ENCODE measurements around the gene SDC3.

Gene SDC3

DNA sequence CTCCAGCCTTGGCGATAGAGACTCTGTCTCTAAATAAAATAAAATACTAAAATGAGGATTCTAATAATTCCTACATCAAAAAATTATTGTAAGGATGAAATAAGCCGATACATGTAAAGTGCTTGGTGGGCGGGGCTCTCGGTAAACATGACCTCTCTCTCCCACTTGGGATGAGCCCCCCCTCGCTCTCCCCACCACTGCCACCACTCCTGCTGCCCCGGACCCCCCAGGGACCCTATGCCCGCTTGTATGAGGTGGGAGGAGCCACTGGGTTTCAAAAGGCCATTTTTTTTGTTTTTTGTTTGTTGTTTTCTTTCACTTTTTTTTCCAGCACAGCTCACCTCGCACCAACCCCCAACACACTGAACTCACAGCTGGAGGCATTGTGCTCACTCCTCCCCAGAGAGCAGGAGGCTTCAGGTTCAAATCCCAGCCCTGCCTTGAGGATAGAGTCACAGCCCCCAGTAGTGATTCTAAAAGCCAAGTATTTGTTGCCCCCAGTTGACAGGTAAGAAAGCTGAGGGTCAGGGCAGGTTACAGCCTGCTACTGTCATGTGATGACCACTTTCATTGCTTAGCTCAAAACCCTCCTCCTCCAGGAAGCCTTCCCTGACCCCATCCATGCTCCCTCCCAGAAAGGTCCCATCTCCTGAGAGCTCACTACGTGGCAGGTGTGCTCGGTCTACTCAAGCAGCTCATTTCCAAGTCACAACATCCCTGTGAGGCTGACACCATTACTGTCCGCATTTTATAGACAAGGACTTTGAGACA is 4.2 kb downstream of the SDC3 start:
- no peak for DNase-seq (ENCODE audit: low read depth)

DNA sequence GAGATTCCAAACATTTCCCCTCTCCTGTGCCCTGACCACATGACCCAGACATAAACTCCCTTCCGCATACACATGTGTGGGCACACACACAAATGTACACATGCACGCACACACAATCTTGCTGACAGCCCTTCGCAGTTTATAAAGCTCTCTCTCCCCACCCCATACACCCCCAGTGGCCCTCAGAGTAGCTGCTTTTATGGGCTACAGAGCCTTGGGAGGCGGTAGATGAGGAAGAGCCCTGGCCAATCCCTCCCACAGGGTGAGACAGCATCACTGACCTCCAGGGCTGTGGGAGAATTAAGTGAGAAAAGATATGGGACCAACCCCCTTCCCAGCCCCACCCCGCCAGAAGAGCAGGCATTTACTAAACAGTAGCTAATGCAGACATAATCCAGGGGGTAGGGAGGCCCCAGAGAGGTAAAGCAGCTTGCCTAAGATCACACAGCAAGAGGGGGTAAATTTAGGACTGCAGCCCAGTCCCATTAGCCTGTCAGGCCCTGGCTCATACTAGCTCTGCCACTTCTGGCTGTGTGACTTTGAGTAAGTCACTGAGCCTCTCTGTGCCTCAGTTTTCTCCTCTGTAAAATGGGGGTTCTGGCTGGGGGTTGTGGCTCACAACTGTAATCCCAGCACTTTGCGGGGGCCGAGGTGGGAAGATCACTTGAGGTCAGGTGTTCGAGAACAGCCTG is 5.1 kb downstream of the SDC3 start:
- peak; percentile 41 for DNase-seq (ENCODE audit: low read depth)

DNA sequence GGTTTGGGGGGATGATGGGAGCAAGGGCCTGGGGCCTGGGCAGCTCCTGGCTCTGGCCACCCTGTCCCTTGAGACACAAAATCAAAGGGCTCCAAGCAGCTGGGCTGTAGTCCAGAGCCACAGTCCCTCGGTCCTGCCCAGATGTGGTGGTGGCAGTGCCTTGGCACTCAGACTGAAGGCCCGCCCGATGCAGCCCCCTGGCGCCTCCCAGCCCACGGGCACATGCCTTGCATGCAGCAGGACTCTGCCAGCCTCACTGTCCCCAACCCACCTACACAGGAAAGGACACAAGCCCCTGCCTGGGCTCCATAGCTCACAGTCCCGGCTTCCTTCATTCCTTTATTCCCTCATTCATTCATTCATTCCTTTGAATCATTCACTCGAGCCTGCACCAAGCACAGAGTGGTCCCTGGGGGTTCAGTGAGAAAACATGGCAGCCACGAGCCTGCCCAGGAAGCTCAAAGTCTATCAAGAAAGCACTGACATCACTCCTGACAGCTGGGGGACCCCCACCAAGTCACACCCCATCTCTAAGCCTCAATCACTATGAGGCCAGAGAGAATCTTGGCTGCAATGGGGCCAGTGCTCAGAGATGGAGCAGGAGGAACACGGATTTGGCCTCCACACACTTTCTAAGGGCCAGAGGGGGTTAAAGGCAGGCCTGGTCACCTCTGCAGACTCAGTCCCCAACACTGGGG is 5.8 kb downstream of the SDC3 start:
- no peak for DNase-seq (ENCODE audit: low read depth)

DNA sequence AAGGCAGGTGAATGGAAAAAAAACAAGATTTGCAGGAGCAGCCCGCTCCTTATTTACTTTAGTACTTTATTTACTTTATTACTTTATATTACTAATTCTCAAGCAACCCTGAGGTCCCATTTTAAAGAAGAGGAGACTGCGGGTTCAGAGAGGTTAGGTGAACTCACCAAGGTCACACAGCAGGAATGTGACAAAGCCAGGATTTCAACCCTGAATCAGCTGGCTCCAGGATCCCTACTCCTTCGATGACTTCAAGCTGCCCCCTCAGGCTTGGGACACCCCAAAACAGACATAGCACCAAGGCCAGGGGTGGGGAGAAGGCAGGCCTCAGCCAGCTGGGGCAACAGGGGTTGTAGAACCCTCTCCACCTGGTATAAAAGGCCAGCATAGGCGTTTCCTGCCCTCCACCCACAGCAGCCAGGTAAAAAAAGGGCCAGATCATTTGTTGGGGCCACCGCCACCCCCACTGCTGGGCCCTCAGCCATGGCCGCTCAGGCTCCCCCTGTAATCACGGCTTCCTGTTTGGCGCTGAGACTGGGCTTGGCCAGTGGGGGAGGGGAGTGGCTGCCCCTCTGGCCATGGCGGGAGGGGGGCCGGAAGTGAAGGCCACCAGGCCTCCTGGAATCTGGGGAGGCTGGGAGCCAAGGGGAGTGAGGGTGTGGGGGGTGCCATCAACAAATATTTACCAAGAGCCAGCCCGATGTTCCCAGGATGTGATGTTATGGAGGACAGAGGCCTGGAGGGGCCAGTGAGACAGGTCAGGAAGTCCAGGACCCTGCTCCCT is 6.6 kb downstream of the SDC3 start:
- no peak for DNase-seq (ENCODE audit: low read depth)

DNA sequence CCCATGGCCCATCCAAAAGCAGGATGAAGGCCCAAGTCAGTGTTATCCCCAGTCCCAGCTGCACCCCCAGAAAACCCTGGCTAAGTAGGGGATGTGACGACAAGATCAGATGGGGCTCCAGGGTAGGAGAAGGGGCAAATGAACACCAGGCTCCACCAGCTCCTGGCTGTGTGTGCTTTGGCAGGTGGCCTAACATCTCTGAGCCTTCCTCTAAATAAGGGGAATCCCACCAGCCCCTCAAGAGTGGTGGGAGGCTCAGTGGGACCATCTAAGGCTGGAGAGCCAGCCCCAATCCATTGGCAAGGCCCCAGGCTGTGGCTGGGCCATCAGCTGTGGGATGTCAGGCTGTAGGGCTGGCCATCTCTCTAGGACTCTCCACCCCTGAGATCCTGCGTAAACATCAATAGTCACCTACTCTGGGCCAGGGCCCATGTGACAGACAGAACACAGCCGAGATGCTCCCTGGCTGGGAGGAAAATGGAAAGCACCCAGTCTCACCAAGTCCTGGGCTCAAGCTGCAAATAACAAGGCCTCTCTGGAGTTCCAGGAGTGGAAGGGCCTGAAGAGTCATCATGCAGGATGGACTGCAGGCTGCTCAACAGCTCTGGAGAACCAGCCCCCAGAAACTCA is 7.5 kb downstream of the SDC3 start:
- no peak for DNase-seq (ENCODE audit: low read depth)

DNA sequence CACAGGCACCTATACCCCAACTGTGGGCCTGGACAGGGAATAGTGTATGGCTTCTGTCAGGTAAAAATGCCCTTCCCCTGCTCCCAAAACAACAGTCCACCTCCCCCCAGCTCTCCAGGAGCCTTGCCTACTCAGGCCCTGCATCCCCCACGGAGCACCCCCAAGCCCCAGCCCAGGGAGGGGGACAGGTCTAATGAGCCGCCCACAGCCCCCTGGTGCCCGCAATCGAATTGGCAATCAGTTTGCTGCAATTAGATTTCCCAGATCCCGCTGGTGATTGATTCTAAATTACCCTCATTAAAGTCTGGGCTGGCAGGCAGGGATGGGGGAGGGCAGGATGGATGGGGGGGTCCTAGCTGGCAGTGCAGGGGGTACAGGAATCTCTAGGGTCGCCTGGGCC is 8.1 kb downstream of the SDC3 start:
- DNase-seq (ENCODE audit: low read depth): no peak

DNA sequence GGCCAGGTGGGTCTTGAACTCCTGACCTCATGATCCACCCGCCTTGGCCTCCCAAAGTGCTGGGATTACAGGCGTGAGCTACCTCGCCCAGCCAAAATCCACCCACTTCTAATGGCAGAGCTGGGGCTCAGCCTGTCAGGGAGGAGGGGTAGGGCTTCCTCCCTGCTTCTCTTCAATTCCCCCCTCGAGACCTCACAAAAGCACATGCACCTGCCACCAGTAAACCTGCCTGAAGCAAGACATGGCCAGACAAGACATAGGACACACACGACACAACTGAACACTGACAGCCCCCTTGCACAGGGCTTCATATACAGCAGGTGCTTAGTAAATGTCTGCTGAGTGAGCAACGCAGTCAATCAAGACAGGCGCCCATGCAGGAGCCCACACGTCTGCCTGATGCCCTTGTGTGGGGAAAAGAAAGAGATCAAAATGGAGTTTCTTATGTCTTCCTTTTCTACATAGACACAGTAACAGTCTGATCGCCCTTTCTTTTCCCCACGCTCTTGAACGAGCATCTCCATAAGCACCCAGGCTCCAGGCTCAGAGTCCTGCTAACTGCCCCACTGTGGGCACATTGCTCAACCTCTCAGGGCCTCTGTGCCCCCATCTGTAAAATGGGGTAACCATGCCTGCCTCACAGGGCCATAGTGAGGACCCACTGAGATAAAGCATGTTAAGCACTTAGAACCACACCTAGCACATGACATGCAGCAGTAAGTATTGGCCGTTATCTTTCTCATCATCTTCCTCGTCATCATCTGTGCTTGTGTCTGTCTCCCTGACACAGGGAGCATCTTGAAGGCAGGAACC is 8.8 kb downstream of the SDC3 start:
- DNase-seq (ENCODE audit: low read depth): no peak

DNA sequence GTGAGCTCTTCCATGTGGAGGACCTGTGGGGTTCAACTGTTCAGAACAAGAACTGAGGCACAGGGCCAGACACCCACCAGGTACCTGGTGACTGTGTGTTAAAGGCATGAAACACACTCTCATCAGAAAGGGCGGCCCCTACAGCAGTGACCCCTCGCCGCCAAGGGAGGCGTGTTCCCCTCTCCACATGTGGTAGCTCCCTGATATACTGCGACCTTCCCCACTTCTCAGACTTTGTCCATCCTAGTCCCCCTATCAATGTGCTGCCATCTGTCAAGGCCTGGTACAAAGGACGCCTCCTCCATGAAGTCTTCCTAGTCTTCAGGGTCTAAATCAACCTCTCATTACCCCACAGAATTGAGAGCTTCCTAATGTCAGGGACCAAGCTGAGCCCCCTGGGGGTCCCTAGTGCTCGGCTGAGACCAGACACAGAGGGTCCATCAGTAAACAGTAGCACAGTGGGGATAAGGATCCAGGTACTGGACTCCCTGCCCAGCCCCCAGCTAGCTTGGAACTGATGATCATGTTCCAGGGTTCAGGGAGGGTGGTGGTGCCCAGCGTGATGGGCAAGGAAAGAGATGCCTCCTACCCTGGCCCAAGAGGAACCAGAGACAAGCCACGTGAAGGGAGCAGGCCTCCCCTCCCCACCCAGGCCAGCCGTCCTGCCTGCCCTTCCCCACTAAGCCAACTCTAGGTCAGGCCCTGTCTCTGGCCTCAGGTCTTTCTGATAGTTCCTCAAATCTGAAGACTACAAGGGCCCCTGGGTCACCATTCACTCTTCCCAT is 10.3 kb downstream of the SDC3 start:
- DNase-seq (ENCODE audit: low read depth): no peak

DNA sequence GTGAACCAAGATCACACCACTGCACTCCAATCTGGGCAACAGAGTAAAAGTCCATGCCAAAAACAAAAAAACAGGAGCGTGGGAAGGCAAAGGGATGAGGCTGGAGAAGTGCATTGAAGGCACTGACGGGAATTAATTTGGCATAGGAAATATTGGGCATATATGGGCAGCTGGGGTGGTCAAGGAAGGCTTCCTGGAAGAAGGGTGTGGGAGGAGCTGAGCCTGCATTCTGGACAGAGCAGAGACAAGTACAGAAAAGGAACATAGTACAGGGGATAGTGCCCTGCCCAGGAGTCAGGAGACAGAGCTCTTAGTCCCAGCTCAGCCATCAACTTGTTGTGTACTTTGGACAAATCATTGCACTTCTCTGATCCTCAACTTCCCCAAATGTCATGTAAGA is 11.7 kb downstream of the SDC3 start:
- DNase-seq (ENCODE audit: low read depth): no peak

DNA sequence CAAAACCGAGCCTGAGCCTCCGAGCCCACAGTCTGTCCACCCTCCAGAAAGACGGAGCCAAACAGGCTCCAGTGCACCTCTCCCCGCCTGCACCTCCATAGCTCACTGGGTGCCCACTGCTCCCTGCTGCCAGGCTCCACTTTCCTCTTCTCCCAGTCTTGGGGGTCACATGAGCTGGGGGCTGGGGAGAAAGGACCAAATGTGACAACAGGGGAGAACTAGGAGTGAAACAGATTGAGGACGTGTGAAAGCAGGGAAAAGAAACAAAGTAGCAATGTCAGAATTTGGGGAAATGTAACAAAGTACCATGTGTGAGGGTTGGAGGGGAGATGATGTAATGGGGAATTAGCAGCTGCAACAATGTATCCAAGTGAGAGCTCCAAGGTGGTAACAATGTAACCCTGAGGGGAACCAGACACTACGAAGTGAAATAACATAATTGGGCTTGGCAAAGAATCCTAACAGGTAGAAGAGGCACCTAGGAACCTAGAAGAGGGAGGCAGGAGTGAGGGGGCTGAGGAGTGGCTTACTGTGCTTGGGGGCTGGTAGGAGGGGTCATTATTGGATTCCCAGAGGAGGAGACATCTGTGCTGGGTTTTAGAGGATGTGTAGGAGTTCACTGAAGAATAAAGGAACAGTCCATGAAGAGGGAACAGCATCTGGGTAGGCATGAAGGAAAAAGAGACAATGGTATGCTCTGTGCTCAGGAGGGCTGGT is 12.5 kb downstream of the SDC3 start:
- no peak for DNase-seq (ENCODE audit: low read depth)

DNA sequence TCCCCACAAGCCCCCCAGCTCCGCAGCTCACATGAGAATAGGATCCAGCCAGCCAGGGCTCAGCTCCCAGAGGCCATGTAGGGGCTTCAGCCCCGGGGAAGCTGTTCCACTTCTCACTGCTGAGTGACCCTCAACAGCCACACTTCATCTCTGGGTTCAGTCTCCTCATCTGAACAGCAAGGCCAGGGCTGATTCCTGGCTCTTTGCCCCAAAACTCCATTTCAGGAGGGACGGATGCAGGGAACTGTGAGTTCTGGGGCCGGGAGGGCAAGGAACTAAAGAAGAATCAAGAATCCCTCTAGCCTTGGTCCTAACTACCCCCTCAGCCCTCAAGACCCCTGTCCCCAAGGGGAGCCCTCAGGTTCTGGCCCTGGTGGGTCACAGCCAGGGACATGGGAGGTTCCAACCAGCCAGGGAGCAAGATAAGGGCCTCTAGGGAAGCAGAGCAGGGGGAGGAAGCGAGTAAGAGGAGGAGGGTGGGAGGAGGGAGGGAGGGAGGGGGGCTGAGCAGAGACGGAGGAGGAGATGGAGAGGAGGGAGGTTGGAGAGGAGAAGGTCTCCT is 13.1 kb downstream of the SDC3 start:
- DNase-seq (ENCODE audit: low read depth): no peak

DNA sequence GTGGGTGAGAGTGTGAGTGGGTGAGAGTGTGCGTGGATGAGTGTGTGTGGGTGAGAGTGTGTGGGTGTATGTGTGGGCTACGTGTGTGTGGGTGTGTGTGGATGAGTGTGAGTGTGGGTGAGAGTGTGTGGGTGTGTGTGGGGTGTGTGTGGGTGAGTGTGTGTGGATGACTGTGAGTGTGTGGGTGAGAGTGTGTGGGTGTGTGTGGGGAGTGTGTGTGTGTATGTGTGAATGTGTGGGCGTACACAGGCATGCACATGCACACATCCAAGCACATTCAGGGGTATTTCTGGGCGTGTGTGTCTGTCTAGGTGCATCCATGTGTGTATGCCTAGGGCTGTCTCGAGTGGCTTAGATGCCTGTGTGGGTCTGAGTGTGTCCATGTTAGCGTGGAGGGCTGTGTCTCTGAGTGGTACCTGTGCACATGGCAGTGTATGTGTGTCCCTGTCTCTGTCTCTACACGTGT is 14.0 kb downstream of the SDC3 start:
- no peak for DNase-seq (ENCODE audit: low read depth)

DNA sequence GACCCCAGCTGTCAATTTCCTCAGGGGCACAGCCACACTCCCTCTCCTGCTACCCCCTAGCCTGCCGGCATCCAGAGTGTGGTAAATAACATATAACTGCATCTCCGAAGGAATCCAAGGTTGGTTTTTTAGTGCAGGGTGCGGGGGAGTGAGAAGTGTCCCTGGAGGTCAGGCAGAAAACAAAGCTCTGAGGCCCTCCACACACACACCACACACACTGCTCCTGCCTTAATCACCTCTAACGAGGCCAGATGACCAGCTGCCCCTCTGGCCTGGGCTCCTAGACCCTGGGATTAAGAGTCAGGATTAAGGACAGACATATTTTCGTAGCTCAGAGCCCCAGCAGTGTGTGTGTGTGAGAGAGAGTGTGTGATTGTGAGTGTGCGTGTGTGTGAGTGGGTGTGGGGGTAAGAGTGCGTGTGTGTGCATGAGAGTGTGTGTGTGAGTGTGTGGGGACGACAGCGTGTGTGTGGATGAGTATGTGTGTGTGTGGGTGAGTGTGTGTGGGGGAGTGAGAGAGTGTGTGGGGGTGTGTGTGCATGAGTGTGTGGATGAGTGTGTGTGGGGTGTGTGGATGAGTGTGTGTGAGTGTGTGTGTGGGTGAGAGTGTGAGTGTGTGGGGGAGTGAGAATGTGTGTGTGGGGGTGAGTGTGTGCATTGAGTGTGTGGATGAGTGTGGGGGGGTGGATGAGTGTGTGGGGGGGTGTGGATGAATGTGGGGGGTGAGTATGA is 14.6 kb downstream of the SDC3 start:
- DNase-seq (ENCODE audit: low read depth): peak; percentile 24

DNA sequence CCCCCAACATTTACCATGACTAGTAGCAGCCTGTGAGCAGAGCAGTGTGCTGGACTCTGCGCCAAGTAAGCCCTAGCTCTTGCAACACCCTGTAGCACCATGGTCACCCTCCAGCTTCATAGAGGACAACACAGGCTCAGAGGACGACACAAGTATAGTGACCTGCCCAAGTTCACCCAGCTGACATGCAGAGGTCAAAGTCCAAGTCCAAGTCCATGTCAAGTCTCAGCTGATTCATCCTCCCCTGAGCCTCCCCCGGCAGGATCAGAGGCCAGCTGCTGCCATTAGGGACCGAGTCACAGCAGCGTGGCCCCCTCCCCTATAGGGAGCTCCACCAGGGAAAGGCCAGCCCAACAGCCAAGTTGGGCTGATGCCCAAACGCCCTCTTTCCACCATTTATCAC is 15.9 kb downstream of the SDC3 start:
- no peak for DNase-seq (ENCODE audit: low read depth)

DNA sequence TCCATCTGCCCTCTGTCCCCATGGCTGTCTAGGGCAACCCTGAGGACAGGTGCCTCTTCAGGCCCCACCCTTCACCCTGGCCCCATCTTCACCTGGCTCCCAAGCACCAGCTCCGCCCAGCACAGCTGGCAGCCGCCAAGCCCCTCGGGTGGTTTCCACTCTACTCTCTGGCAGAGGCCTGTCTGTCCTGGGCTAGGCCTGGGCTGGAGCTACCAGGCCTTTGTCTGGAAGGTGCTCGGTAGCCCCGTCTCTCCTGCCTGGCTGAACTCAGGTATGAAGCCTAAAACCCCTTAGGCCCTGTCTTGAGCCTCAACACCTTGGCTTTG is 17.4 kb downstream of the SDC3 start:
- no peak for DNase-seq (ENCODE audit: low read depth)

DNA sequence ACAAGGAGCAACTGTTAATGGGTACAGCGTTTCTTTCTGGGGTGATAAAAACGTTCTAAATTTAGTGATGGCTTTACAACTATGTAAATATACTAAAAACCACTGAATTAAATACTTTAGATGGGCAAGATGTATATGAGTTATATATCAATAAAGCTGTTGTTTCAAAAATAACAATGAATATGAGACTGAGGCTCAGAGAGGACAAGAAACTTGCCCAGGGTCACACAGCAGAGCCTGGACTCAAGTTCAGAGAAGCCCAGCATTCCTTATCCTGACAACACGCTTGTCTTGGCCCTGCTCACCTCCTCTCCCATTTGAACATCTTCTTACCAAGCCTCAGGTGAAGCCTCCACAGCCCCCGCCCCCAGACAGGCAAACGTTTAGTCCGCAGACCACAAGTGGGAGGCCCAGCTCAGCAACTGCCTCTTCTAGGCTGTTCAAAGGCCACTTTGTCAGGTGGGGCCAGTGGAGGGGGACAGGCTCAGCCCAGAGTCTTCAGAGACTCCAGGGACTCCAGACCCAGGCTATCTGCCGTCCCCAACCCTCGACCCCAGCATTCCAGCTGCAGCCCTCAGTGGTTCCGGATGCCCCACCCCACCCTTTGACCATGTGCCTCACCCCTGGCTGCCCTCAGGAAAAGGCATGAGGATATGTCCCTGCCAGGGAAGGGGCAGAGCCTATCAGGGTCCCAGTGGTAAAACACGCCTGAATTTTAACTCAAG is 17.9 kb downstream of the SDC3 start:
- no peak for DNase-seq (ENCODE audit: low read depth)

DNA sequence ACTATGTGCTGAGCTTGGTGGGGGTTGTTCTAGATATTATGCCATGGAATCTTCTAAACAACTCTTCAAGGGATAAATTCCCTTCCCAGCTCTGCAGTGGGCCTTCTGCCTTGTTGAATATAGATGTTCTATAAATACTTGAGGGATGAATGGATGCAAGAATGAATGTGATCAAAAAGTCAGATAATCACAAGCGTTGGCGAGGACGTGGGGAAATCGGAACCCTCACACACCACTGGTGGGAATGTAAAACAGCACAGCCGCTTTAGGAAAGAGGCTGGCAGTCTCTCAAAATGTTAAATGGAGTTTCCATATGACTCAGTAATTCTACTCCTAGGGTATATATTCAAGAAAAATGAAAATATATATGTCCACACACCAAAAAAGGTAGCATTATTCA is 19.0 kb downstream of the SDC3 start:
- DNase-seq (ENCODE audit: low read depth): no peak

DNA sequence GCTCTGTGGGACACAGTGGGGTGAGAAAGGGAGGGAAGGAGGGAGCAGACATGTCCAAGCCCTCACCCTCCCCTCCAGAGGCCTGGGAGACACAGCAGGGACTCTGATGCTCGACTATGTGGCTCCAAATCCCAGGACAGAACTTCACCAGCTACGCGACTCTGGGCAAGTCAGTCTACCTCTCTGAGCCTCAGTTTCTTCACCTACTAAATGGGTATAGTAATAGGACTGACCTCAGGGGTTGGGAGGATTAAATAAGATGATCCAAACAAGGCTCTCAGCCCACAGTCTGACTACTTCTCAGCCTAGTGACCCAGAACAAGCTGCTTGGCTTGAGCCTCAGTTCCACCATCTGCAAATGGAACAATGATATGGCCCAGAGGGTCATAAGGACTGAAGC is 19.6 kb downstream of the SDC3 start:
- DNase-seq (ENCODE audit: low read depth): no peak

Data from amniotic epithelial cell (primary cell).